Putamen (tissue), 1 donor: Measurements from ENCODE around the gene C12orf42.

Source experiments
- DNase-seq: peaks from one replicate; pipeline ENCODE4 v3.0.0-alpha.2; 2016; ENCODE audit warnings: low spot score

C12orf42 gene

GRCh38 chr12:103495469-103496456, at the start of gene C12orf42:
Gene C12orf42, minus strand, starts transcription at chr12:103495968. Its CDS starts 17,542 bp downstream, at chr12:103478426.
- DNase-seq: no peak

GRCh38 chr12:103542078-103542477, 46.3 kb upstream of the C12orf42 start:
- no peak for DNase-seq

- DNase-seq: no peak
Measured at GRCh38 chr12:103540319-103540718, 44.6 kb upstream of the C12orf42 start.

- no peak for DNase-seq
Measured at GRCh38 chr12:103538397-103538796, 42.6 kb upstream of the C12orf42 start.

- no peak for DNase-seq
Measured at GRCh38 chr12:103530307-103531066, 34.7 kb upstream of the C12orf42 start.

GRCh38 chr12:103529306-103529705, 33.5 kb upstream of the C12orf42 start:
- DNase-seq: no peak

- DNase-seq: no peak
Measured at GRCh38 chr12:103524238-103524875, 28.6 kb upstream of the C12orf42 start.

- DNase-seq: no peak
Measured at GRCh38 chr12:103523771-103524170, 28.0 kb upstream of the C12orf42 start.

- DNase-seq: no peak
Measured at GRCh38 chr12:103520686-103521215, 25.0 kb upstream of the C12orf42 start.

- DNase-seq: no peak
Measured at GRCh38 chr12:103519632-103520031, 23.9 kb upstream of the C12orf42 start.

- DNase-seq: no peak
Measured at GRCh38 chr12:103518899-103519298, 23.1 kb upstream of the C12orf42 start.

- no peak for DNase-seq
Measured at GRCh38 chr12:103517161-103517560, 21.4 kb upstream of the C12orf42 start.

- DNase-seq: no peak
Measured at GRCh38 chr12:103515341-103515740, 19.6 kb upstream of the C12orf42 start.

- no peak for DNase-seq
Measured at GRCh38 chr12:103513875-103514274, 18.1 kb upstream of the C12orf42 start.

GRCh38 chr12:103505371-103506236, 9.8 kb upstream of the C12orf42 start:
- DNase-seq: no peak

- no peak for DNase-seq
Measured at GRCh38 chr12:103504606-103505005, 8.8 kb upstream of the C12orf42 start.

GRCh38 chr12:103503546-103504480, 8.0 kb upstream of the C12orf42 start:
- DNase-seq: no peak

- no peak for DNase-seq
Measured at GRCh38 chr12:103501447-103501846, 5.7 kb upstream of the C12orf42 start.

- no peak for DNase-seq
Measured at GRCh38 chr12:103499571-103499970, 3.8 kb upstream of the C12orf42 start.

GRCh38 chr12:103498990-103499389, 3.2 kb upstream of the C12orf42 start:
- DNase-seq: no peak
